Measurements from ENCODE around the gene MSX1.

MSX1 gene

GRCh38 chr4:4857001-4857808, 2.3 kb upstream of the MSX1 start:
- ATAC-seq (replicated peaks) (no peak), DNase-seq (no peak)
- Mint-ChIP-seq H3K4me3 (peak overlapping the region; percentile 39 to 66), H3K27ac (peak overlapping the region; percentile 83), H3K4me1 (peaks cover 33 to 62% of the 10 kb centered on the region in 2 donors), H3K9me3 (peaks cover 7 to 8% of the 10 kb centered on the region in 2 donors), H3K27me3 (peaks cover 59 to 70% of the 10 kb centered on the region in 2 donors), H3K36me3 (peaks cover 12 to 13% of the 10 kb centered on the region in 2 donors)

- ATAC-seq (replicated peaks) (no peak), DNase-seq (no peak)
- peaks cover 7 to 8% of the 10 kb centered on the region in 2 donors for H3K9me3 Mint-ChIP-seq
- peaks cover 10 to 12% of the 10 kb centered on the region in 2 donors for H3K36me3 Mint-ChIP-seq
- peak overlapping the region; percentile 73 for H3K27ac Mint-ChIP-seq
- peaks cover 60 to 70% of the 10 kb centered on the region in 2 donors for H3K27me3 Mint-ChIP-seq
- H3K4me1 Mint-ChIP-seq, result peaks cover 31 to 55% of the 10 kb centered on the region in 2 donors
- H3K4me3 Mint-ChIP-seq, result peak overlapping the region; percentile 46 to 66
Measured at GRCh38 chr4:4857809-4858508, 1.5 kb upstream of the MSX1 start.

- DNase-seq, result no peak
- H3K4me1 Mint-ChIP-seq, result peaks cover 27 to 47% of the 10 kb centered on the region in 2 donors
- peak overlapping the region; percentile 31 for H3K27ac Mint-ChIP-seq
- peaks cover 9 to 14% of the 10 kb centered on the region in 2 donors for H3K36me3 Mint-ChIP-seq
- H3K4me3 Mint-ChIP-seq, result peak overlapping the region; percentile 75 to 80
- ATAC-seq (replicated peaks), result no peak
- peaks cover 56 to 67% of the 10 kb centered on the region in 2 donors for H3K27me3 Mint-ChIP-seq
- peaks cover 10% of the 10 kb centered on the region in 2 donors for H3K9me3 Mint-ChIP-seq
Measured at GRCh38 chr4:4858527-4859324, 739 bp upstream of the MSX1 start.

- H3K4me3 Mint-ChIP-seq, result peak overlapping the region; percentile 84 to 86
- no peak overlapping the region for H3K27ac Mint-ChIP-seq
- H3K9me3 Mint-ChIP-seq, result peaks cover 10 to 14% of the 10 kb centered on the region in 2 donors
- peaks cover 64 to 79% of the 10 kb centered on the region in 2 donors for H3K27me3 Mint-ChIP-seq
- peaks cover 27 to 56% of the 10 kb centered on the region in 2 donors for H3K4me1 Mint-ChIP-seq
- ATAC-seq (replicated peaks) (peak; percentile 36), DNase-seq (no peak)
- peaks cover 13 to 16% of the 10 kb centered on the region in 2 donors for H3K36me3 Mint-ChIP-seq
Measured at GRCh38 chr4:4859799-4860599, 534 bp downstream of the MSX1 start.

GRCh38 chr4:4860600-4861389, 1.3 kb downstream of the MSX1 start:
- peaks cover 10 to 14% of the 10 kb centered on the region in 2 donors for H3K9me3 Mint-ChIP-seq
- H3K27me3 Mint-ChIP-seq, result peaks cover 65 to 81% of the 10 kb centered on the region in 2 donors
- peak overlapping the region; percentile 88 for H3K27ac Mint-ChIP-seq
- H3K4me1 Mint-ChIP-seq, result peaks cover 28 to 60% of the 10 kb centered on the region in 2 donors
- peaks cover 13 to 16% of the 10 kb centered on the region in 2 donors for H3K36me3 Mint-ChIP-seq
- no peak for DNase-seq
- peak overlapping the region; percentile 84 to 86 for H3K4me3 Mint-ChIP-seq
- ATAC-seq (replicated peaks), result no peak

GRCh38 chr4:4861390-4862018, 2.0 kb downstream of the MSX1 start:
- Mint-ChIP-seq H3K4me1 (peaks cover 26 to 60% of the 10 kb centered on the region in 2 donors), H3K36me3 (peaks cover 16 to 18% of the 10 kb centered on the region in 2 donors), H3K27ac (peak overlapping the region; percentile 88), H3K4me3 (peak overlapping the region in 1 of 2 donors; percentile 51), H3K27me3 (peaks cover 67 to 81% of the 10 kb centered on the region in 2 donors), H3K9me3 (peaks cover 13 to 15% of the 10 kb centered on the region in 2 donors)
- ATAC-seq (replicated peaks), result no peak
- no peak for DNase-seq

GRCh38 chr4:4862071-4862551, 2.6 kb downstream of the MSX1 start:
- no peak overlapping the region for H3K4me3 Mint-ChIP-seq
- peaks cover 13 to 16% of the 10 kb centered on the region in 2 donors for H3K36me3 Mint-ChIP-seq
- ATAC-seq (replicated peaks), result no peak
- peaks cover 66 to 80% of the 10 kb centered on the region in 2 donors for H3K27me3 Mint-ChIP-seq
- DNase-seq, result no peak
- H3K4me1 Mint-ChIP-seq, result peaks cover 25 to 59% of the 10 kb centered on the region in 2 donors
- peaks cover 11 to 14% of the 10 kb centered on the region in 2 donors for H3K9me3 Mint-ChIP-seq
- no peak overlapping the region for H3K27ac Mint-ChIP-seq

- peaks cover 6 to 9% of the 10 kb centered on the region in 2 donors for H3K9me3 Mint-ChIP-seq
- peak overlapping the region in 1 of 2 donors; percentile 57 for H3K4me3 Mint-ChIP-seq
- peaks cover 61 to 74% of the 10 kb centered on the region in 2 donors for H3K27me3 Mint-ChIP-seq
- DNase-seq (no peak), ATAC-seq (replicated peaks) (no peak)
- H3K36me3 Mint-ChIP-seq, result peaks cover 9 to 11% of the 10 kb centered on the region in 2 donors
- H3K4me1 Mint-ChIP-seq, result peaks cover 21 to 54% of the 10 kb centered on the region in 2 donors
- H3K27ac Mint-ChIP-seq, result peak overlapping the region; percentile 78
Measured at GRCh38 chr4:4862665-4863482, 3.4 kb downstream of the MSX1 start.

GRCh38 chr4:4864443-4864939, 5.0 kb downstream of the MSX1 start:
- Mint-ChIP-seq H3K4me3 (peak overlapping the region; percentile 34 to 50), H3K36me3 (peaks cover 11 to 12% of the 10 kb centered on the region in 2 donors), H3K27me3 (peaks cover 61 to 65% of the 10 kb centered on the region in 2 donors), H3K4me1 (peaks cover 21 to 47% of the 10 kb centered on the region in 2 donors), H3K9me3 (peaks cover 6 to 9% of the 10 kb centered on the region in 2 donors), H3K27ac (peak overlapping the region; percentile 87)
- ATAC-seq (replicated peaks), result no peak
- DNase-seq, result no peak

- H3K9me3 Mint-ChIP-seq, result peaks cover 6 to 11% of the 10 kb centered on the region in 2 donors
- peaks cover 11 to 12% of the 10 kb centered on the region in 2 donors for H3K36me3 Mint-ChIP-seq
- DNase-seq, result no peak
- peak overlapping the region; percentile 37 to 67 for H3K4me3 Mint-ChIP-seq
- H3K27ac Mint-ChIP-seq, result peak overlapping the region; percentile 85
- H3K27me3 Mint-ChIP-seq, result peaks cover 67 to 71% of the 10 kb centered on the region in 2 donors
- H3K4me1 Mint-ChIP-seq, result peaks cover 27 to 53% of the 10 kb centered on the region in 2 donors
- no peak for ATAC-seq (replicated peaks)
Measured at GRCh38 chr4:4864940-4865704, 5.7 kb downstream of the MSX1 start.

GRCh38 chr4:4865705-4866123, 6.2 kb downstream of the MSX1 start:
- peak overlapping the region; percentile 90 for H3K27ac Mint-ChIP-seq
- DNase-seq (no peak), ATAC-seq (replicated peaks) (no peak)
- peaks cover 6 to 11% of the 10 kb centered on the region in 2 donors for H3K9me3 Mint-ChIP-seq
- peaks cover 28 to 53% of the 10 kb centered on the region in 2 donors for H3K4me1 Mint-ChIP-seq
- H3K27me3 Mint-ChIP-seq, result peaks cover 67 to 73% of the 10 kb centered on the region in 2 donors
- H3K4me3 Mint-ChIP-seq, result peak overlapping the region; percentile 83 to 85
- H3K36me3 Mint-ChIP-seq, result peaks cover 8 to 12% of the 10 kb centered on the region in 2 donors
